SKM-1 treated with dmso at 0.1 percent for 144 hours (cell line): ENCODE results near the gene GPRIN2.
A peak's percentile ranks its signal among the peaks of the same experiment; 100 is the strongest.
"Not testable (repeated sequence)": the region's sequence is repeated elsewhere in the genome, so short reads cannot be mapped to it uniquely, and the experiment has no call there.

Source experiments
- DNase-seq: peaks from one replicate; lab custom pipeline; 2025; ENCODE audit not compliant: unreplicated experiment; lab: John Stamatoyannopoulos, UW

The GPRIN2 gene

DNA sequence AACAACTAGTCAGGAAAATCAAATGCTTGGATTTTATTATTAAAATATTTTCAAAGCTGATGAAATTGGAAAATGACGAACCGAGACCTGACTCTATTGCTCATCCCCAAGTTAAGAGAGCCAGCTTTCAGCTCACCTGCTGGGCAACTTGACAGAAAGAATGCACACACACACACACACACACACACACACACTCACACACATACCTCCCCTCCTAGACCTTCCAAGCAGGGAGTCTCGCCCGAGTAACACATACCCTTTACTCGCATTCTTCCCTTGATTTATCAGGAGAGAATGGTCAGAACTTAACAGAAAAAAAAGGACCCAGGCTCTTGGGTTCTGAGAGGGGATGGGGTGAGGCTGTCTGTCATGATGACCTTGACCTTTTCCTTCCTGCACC, 19.1 kb downstream of the GPRIN2 start:
- no peak for DNase-seq

DNA sequence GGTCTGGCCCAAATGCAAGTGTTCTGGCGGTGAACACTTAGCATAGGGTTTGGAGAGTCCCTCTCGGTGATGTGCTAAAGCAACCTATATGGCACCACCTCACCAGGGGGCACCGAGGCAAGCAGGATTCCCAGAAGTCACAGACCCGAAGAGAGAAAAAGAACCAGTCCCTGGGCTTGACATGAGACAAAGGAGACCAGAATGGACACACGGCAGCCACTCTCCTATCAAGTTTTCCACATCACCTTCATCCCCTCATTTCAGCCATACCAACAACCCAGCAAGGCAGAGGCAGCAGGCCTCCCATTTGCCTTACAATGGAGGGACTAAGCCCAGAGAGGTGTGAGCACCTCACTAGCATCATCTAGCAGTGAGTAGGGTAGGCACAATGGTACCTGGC, 19.7 kb downstream of the GPRIN2 start:
- no peak for DNase-seq

GRCh38 chr10:46536171-46536570, 20.3 kb downstream of the GPRIN2 start:
- no peak for DNase-seq

GRCh38 chr10:46534828-46535524, 21.5 kb downstream of the GPRIN2 start:
- DNase-seq: no peak

DNA sequence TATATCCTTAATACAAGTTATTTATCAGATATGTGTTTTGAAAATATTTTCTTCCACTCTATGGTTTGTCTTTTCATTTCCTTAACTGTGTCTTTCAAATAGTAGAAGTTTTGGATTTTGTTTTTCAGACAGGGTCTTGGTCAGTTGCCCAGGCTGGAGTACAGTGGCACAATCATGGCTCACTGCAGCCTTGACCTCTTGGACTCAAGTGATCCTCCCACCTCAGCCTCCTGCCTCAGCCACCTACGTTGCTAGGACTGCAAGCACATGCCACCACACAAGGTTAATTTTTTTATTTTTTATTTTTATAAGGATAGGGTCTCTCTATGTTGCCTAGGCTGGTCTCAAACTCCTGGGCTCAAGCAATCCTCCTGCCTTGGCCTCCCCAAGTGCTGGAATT, 24.2 kb downstream of the GPRIN2 start:
- DNase-seq: not testable (repeated sequence)

GRCh38 chr10:46530249-46531186, 25.9 kb downstream of the GPRIN2 start:
- DNase-seq: no peak

DNA sequence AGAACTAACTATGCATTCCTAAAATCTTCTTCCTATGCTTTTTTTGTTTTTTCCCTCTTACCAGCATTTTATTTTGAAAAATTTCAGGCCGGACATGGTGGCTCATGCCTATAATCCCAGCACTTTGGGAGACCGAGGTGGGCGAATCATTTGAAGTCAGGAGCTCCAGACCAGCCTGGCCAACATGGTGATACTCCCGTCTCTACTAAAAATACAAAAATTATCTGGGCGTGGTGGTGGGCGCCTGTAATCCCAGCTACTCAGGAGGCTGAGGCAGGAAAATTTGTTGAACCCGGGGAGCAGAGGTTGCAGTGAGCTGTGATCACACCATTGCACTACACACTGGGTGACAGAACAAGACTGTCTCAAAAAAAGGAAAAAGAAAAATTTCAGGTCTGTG, 26.7 kb downstream of the GPRIN2 start:
- DNase-seq: not testable (repeated sequence)

DNA sequence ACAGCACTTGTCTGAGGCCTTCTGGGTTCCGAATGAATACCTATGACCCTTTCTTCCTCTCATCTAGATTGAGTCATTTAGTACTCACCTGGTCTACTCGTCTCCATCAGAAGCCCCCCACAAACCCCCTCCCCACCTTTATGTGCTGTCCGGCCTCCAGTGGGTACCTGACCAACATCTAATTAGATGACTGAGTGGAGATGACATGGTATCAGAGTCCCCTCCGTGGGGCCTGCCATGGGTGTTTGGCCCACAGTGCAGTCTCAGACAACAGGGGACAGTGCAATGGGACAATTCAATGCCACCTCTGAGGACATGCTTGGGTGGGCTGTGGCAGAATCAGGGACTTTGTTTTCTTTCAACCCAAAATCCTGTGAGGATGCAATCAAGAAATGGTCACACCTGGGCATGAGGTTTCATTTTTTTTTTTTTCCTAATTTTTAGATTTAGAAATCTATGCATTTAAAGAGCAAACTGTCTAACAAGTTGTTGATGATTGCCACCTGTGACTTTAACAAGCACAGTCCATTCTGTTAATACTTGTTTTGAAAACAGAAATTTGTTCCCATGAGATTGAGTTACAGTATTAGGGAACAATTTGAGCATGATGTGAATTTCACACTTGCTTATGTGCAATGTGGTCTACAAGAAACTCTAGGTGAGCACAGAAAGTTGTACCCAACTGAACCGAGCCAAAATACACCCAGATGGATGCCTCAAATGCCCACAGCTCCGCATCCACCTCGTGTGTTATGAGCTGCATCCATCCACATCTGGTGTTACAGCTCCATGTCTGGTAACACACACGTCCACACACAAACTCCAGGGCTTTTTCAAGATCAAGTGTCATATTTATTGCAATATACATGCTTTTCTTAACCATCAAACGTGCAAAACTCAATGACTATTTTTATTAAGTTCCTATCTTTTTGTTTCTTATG, 27.5 kb downstream of the GPRIN2 start:
- DNase-seq: no peak

DNA sequence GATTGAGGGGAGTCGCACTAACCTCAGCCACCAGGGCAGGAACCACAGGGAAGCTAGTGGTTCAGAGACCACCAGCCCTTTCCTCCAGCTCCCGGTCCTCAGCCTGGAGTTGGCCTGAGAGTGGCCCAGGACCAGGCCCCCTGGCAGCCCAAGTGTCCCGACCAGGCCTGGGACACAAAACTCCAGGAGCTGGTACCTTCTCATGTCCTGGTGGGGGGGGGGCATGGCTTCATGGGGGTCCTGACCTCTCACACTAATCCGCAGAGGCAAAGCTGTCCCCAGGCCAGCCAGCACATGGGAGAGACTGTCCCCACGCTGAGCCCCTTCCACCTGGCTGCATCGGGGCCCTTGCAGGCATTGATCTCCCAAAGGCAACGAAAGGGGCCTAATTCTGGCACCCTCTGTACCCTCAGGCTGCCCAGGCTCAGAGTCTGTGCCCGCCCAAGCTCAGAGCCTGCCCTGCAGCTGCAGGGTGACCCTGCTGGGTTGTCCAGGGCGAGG, 28.2 kb downstream of the GPRIN2 start:
- no peak for DNase-seq

DNA sequence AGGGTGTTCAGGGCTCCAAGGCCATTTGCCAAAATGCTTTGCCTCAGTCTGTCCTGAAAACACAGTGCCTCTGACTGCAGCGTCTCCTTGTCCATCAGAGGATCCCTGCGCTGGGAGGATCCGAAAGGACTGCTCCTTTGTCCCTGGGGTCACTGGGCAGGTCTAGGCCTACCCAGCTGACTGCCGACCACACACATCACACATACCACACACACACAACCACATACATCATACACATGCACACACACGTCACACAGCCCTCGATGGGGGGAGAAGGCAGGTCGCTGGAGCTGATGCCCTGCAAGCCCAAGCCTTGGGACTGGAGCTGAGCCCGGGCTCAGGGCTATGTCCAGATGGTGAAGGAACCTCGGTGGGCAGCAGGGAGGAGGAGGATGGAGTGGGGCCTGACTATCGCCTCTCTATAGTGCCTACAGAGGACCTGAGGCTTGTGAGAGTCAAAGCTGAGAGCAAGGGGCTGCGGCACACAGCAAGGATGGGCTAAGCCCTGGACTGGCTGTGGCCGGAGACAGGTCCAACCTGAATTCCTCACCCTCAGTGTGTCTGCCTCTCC, 29.1 kb downstream of the GPRIN2 start:
- no peak for DNase-seq

- no peak for DNase-seq
These were observed 29.8 kb downstream of the GPRIN2 start for GRCh38 chr10:46526682-46527038.

DNA sequence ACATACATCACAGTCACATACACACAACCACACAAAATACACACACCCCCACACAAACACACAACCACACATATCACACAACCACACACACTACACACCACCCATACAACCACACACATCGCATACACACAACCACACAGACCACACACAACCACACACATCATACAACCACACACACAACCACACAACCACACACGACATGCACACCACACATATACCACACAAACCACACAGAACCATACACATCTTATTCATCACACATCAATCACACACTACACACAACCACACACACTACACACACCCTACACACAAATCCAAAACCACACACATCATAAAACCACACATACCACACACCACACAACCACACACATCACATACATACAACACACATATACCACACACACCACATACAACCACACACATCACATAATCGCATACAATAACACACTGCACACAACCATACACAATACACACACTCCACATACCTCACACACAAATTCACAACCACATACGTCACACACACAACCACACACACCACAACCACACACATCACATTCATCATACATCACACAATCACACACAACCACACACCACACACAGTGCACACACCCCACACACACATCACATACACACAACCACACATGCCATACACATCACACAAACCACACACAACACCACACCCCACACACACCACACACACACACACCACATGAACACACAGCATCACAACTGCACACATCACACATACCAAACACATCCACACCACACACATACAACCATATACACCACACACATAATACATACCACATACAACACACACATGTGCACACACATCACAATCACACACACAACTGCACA, 30.4 kb downstream of the GPRIN2 start:
- DNase-seq: no peak

DNA sequence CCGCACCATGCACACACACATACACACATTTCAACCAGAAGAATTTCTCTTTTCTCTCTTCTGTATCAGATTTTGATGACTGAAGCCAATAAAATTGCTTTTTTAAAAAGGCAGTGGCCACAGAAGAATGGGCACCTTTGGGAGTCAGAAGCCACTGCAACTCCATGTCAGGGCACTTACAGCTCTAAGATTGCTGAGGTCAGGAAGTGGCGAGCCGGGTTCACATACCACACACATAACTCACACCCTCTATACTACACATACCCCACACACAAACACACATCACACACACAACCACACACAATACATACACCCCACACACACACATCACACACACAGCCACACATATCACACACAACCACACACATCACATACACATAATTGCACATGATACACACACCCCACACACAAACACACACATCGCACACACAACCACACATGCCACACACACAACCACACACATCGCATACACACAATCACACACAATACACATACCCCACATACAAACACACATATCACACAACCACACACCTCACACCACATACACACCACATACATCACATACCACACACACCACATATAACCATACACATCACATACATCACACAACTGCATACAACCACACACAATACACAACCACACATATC, 31.2 kb downstream of the GPRIN2 start:
- peak; percentile 28 for DNase-seq

DNA sequence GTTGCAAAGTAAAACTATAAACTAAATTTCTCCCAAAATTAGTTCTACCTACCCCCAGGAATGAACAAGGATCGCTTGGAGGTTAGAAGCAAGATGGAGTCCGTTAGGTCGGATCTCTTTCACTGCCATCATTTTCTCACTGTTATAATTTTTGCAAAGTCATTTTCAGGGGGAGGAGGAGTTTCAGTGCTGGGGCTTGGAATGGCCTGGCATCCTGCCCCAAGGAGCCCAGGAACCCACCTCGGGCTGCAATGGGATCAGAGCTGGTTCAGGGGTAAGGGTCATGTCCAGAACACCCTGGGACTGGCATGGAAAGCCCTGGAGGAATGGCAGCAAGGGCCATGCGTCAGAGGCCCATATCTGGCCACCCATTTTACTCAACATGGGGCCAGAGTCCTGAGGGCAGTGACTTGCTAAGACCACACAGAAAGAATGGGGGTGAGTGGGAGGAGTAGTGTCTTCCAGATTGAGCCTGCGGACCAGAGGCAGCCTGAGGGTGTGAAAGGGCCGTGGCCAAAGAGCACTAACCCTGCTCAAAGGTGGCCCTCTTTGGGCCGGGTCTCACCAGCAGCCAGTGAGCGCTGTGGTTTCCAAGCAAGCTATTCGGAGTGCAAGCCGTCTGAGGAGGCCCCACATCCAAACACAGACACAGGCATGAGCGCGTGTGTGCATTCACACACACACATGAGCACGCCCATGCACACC, 31.8 kb downstream of the GPRIN2 start:
- no peak for DNase-seq

GRCh38 chr10:46523962-46524471, 32.4 kb downstream of the GPRIN2 start:
- DNase-seq: no peak

DNA sequence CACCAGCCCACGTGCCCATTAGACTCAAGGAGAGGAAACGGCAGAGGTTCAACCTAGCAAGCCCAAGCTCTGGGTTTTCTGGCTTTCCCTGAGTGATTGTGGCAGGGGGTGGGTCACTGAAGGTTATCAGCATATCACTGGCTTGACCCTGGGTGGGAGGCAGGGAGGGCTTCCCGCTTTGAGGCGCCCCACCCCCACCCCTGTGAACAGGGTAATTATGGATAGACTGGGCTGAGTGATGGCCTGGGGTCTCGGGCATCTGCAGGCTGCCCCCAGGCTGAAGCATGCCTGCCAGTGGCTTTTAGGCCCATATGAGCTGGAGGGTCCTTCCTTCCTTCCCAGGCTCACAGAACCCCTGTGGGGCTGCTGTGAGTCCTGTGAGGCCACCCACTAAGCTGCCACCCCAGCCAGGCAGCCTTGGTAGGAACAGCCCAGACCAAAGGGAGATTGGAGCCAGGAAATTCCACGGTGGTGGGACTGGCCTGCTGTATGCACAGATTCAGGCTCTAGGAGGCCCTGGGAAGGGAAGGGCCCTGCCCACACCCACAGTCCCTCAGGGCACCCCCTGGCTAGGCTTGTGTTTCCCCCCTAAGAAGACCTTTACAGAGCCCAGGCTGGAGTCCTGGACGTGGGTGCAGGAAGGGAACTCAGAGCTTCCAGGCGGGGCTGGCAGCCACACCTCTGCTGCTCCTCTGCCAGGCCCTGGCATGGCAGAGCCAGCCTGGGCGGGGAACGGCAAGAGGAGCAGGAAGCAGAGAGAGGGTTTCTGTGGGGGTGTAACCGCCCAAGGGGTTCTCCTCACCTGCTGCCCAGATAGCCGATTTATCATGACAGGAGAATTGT, 33.1 kb downstream of the GPRIN2 start:
- DNase-seq: no peak

DNA sequence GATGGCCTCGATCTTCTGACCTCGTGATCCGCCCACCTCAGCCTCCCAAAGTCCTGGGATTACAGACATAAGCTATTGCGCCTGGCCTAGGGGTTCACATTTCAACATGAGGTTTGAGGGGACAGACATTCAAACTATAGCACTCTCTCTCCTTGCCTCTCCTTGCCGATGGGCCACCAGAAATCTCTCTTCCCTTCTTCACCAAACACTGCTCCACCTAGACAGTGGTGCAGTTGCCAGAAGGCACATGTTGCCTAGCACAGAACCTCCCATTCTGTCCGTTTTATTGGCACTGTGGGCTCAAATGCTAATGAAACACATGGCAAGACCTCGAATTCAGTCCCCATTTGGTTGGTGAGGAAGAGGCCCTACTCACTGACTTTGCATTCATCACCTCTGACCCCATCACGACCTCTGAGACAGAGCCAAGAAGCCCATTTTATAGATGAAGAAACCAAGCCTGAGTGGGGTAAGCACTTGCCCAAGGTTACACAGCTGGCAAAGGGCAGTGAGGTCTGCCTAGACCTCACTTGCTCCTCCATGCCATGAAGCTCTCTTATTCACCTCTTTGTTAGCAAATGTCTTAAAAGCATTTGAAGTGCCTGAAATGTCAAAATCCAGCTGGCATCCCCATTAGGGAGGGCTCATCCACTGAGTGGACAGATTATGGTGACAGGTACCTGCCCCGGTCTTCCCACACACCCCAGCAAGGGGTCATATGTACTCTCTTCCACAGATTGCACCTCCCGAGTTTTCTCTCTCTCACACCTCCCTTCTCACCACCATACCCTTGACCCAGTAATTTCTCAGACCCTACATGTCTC, 34.0 kb downstream of the GPRIN2 start:
- no peak for DNase-seq
